IPS-18a (cell line): ENCODE measurements around the gene SPAG17.

Experiments used
- H3K27ac ChIP-seq: one replicate; pipeline ENCODE4 v1.5.1; 2013; ENCODE audit warnings: low read length
- H3K27me3 ChIP-seq: one replicate; pipeline ENCODE4 v1.6.1; 2013; ENCODE audit warnings: mild to moderate bottlenecking, low read length; ENCODE audit not compliant: control insufficient read depth, insufficient read depth
- H3K36me3 ChIP-seq: one replicate; pipeline ENCODE4 v1.6.1; 2013; ENCODE audit warnings: low read depth, low read length; ENCODE audit not compliant: control insufficient read depth
- H3K4me1 ChIP-seq: one replicate; pipeline ENCODE4 v1.6.1; 2013; ENCODE audit warnings: low read depth, low read length; ENCODE audit not compliant: control insufficient read depth
- H3K4me3 ChIP-seq: one replicate; pipeline ENCODE4 v1.5.1; 2013; ENCODE audit warnings: low read length
- H3K9ac ChIP-seq: one replicate; pipeline ENCODE4 v1.6.1; 2013; ENCODE audit warnings: mild to moderate bottlenecking, low read length, moderate library complexity
- H3K9me3 ChIP-seq: one replicate; pipeline ENCODE4 v1.6.1; 2013; ENCODE audit warnings: low read depth, low read length; ENCODE audit not compliant: control insufficient read depth

The SPAG17 gene

GRCh38 chr1:117967477-117967876, 217.6 kb downstream of the SPAG17 start:
- peaks cover 13% of the 10 kb centered on the region for H3K4me1 ChIP-seq
- no peaks in the 10 kb centered on the region for H3K36me3 ChIP-seq
- no peak overlapping the region for H3K9ac ChIP-seq
- no peaks in the 10 kb centered on the region for H3K9me3 ChIP-seq
- H3K27me3 ChIP-seq: no peaks in the 10 kb centered on the region
- H3K4me3 ChIP-seq: no peak overlapping the region
- H3K27ac ChIP-seq: no peak overlapping the region

- Histone ChIP-seq H3K27me3 (no peaks in the 10 kb centered on the region), H3K9ac (no peak overlapping the region)
These were observed 220.6 kb downstream of the SPAG17 start for GRCh38 chr1:117964290-117965038.

GRCh38 chr1:117959364-117959763, 225.7 kb downstream of the SPAG17 start:
- Histone ChIP-seq H3K27ac (no peak overlapping the region), H3K9ac (no peak overlapping the region), H3K36me3 (peaks cover 61% of the 10 kb centered on the region), H3K9me3 (no peaks in the 10 kb centered on the region), H3K4me1 (no peaks in the 10 kb centered on the region), H3K4me3 (no peak overlapping the region), H3K27me3 (no peaks in the 10 kb centered on the region)

More at GRCh38 chr1:117964290-117965038, 220.6 kb downstream of the SPAG17 start:
- Histone ChIP-seq H3K4me3 (no peak overlapping the region), H3K9me3 (no peaks in the 10 kb centered on the region), H3K4me1 (peaks cover 13% of the 10 kb centered on the region), H3K36me3 (peaks cover 10% of the 10 kb centered on the region), H3K27ac (no peak overlapping the region)

- H3K9me3 ChIP-seq: no peaks in the 10 kb centered on the region
- no peak overlapping the region for H3K27ac ChIP-seq
- H3K9ac ChIP-seq: no peak overlapping the region
- H3K4me1 ChIP-seq: no peaks in the 10 kb centered on the region
- no peak overlapping the region for H3K4me3 ChIP-seq
- peaks cover 99% of the 10 kb centered on the region for H3K36me3 ChIP-seq
- H3K27me3 ChIP-seq: no peaks in the 10 kb centered on the region
These were observed 232.6 kb downstream of the SPAG17 start for GRCh38 chr1:117952386-117952785.

GRCh38 chr1:117942293-117942692, 242.7 kb downstream of the SPAG17 start:
- H3K9me3 ChIP-seq: no peaks in the 10 kb centered on the region
- H3K27ac ChIP-seq: no peak overlapping the region
- H3K27me3 ChIP-seq: no peaks in the 10 kb centered on the region
- H3K9ac ChIP-seq: no peak overlapping the region
- no peaks in the 10 kb centered on the region for H3K4me1 ChIP-seq
- H3K4me3 ChIP-seq: no peak overlapping the region
- H3K36me3 ChIP-seq: peaks cover 90% of the 10 kb centered on the region

- Histone ChIP-seq H3K36me3 (peaks cover 41% of the 10 kb centered on the region), H3K27me3 (no peaks in the 10 kb centered on the region), H3K9ac (no peak overlapping the region), H3K9me3 (no peaks in the 10 kb centered on the region), H3K4me1 (peaks cover 7% of the 10 kb centered on the region), H3K27ac (no peak overlapping the region), H3K4me3 (no peak overlapping the region)
These were observed 251.3 kb downstream of the SPAG17 start for GRCh38 chr1:117933769-117934168.

GRCh38 chr1:117932576-117932975, 252.5 kb downstream of the SPAG17 start:
- H3K27ac ChIP-seq: no peak overlapping the region
- H3K4me3 ChIP-seq: no peak overlapping the region
- peaks cover 7% of the 10 kb centered on the region for H3K4me1 ChIP-seq
- no peaks in the 10 kb centered on the region for H3K9me3 ChIP-seq
- H3K36me3 ChIP-seq: peaks cover 29% of the 10 kb centered on the region
- H3K9ac ChIP-seq: no peak overlapping the region
- no peaks in the 10 kb centered on the region for H3K27me3 ChIP-seq

GRCh38 chr1:117930484-117930883, 254.5 kb downstream of the SPAG17 start:
- Histone ChIP-seq H3K4me1 (peaks cover 7% of the 10 kb centered on the region), H3K27ac (no peak overlapping the region), H3K9ac (peak overlapping the region; percentile 81), H3K4me3 (peak overlapping the region; percentile 99), H3K27me3 (no peaks in the 10 kb centered on the region), H3K36me3 (peaks cover 14% of the 10 kb centered on the region), H3K9me3 (no peaks in the 10 kb centered on the region)

GRCh38 chr1:117930173-117930447, 254.9 kb downstream of the SPAG17 start:
- H3K4me3 ChIP-seq: peak overlapping the region; percentile 99
- no peaks in the 10 kb centered on the region for H3K27me3 ChIP-seq
- peaks cover 7% of the 10 kb centered on the region for H3K4me1 ChIP-seq
- no peak overlapping the region for H3K27ac ChIP-seq
- peaks cover 14% of the 10 kb centered on the region for H3K36me3 ChIP-seq
- H3K9ac ChIP-seq: peak overlapping the region; percentile 81
- no peaks in the 10 kb centered on the region for H3K9me3 ChIP-seq

GRCh38 chr1:117929343-117930172, 255.5 kb downstream of the SPAG17 start, which contains the start of the genes GDAP2 and WDR3:
Gene GDAP2 (minus strand): TSS chr1:117929621. CDS start chr1:117920357, 9,264 bp downstream.
Gene WDR3 (plus strand): TSS chr1:117929739. CDS start chr1:117933320, 3,581 bp downstream.
- H3K9me3 ChIP-seq: no peaks in the 10 kb centered on the region
- peak within 1 kb of the TSS; percentile 81 for H3K9ac ChIP-seq
- H3K36me3 ChIP-seq: peaks cover 11% of the 10 kb centered on the region
- no peaks in the 10 kb centered on the region for H3K27me3 ChIP-seq
- H3K27ac ChIP-seq: no peak within 1 kb of the TSS
- H3K4me3 ChIP-seq: peak within 1 kb of the TSS; percentile 99
- peaks cover 7% of the 10 kb centered on the region for H3K4me1 ChIP-seq

- Histone ChIP-seq H3K27me3 (no peaks in the 10 kb centered on the region), H3K4me1 (peaks cover 7% of the 10 kb centered on the region), H3K9ac (peak overlapping the region; percentile 81), H3K27ac (no peak overlapping the region), H3K4me3 (peak overlapping the region; percentile 99), H3K36me3 (peaks cover 4% of the 10 kb centered on the region), H3K9me3 (no peaks in the 10 kb centered on the region)
These were observed 256.1 kb downstream of the SPAG17 start for GRCh38 chr1:117928881-117929342.
